Upper lobe of left lung (tissue), 6 donors: ENCODE data around the gene B3GNT3. TPM values are rescaled to one million over a fixed set of nuclear protein-coding genes. Genes with fewer than 3 reads are reported as not detected.
"Not testable (repeated sequence)": the region's sequence is repeated elsewhere in the genome, so short reads cannot be mapped to it uniquely, and the experiment has no call there.

Experiments used
- ATAC-seq, 2 donors: fragments of 200-7000 bp; cut with Tn5 transposase; one replicate each; pipeline ENCODE4 v1.9.1; 2022; ENCODE audit warnings: mild to moderate bottlenecking in 2 of 2, moderate library complexity in 2 of 2; ENCODE audit not compliant: low FRiP score in 2 of 2
- DNase-seq, 2 donors: peaks; one replicate each; pipeline ENCODE4 v3.0.0-alpha.2; 2019 to 2020
- H3K27ac ChIP-seq, 4 donors: fragments of 200-600 bp; sonication (generic); one replicate each; pipeline ENCODE4 v1.5.1; 2016 to 2019
- H3K27me3 ChIP-seq, 4 donors: fragments of 200-600 bp; sonication (generic); one replicate each; pipeline ENCODE4 v1.5.1; 2017 to 2019
- H3K36me3 ChIP-seq, 4 donors: fragments of 200-600 bp; sonication (generic); one replicate each; pipeline ENCODE4 v1.5.1; 2016 to 2019
- H3K4me1 ChIP-seq, 4 donors: fragments of 200-600 bp; sonication (generic); one replicate each; pipeline ENCODE4 v1.5.1; 2018 to 2019
- H3K4me3 ChIP-seq, 4 donors: fragments of 200-600 bp; sonication (generic); one replicate each; pipeline ENCODE4 v1.5.1; 2017 to 2019; ENCODE audit warnings: mild to moderate bottlenecking in 2 of 4, moderate library complexity in 1 of 4
- H3K9me3 ChIP-seq, 4 donors: fragments of 200-600 bp; sonication (generic); one replicate each; pipeline ENCODE4 v1.5.1; 2018 to 2019
- CTCF ChIP-seq, 6 experiments: fragments of 450-650 bp in 4 of 6; fragments of 200-600 bp in 2 of 6; sonication (generic) in 2 of 6; IDR thresholded peaks; one replicate each; pipeline ENCODE4 v1.5.1; 2016 to 2019; ENCODE audit warnings: antibody characterized with exemption in 6 of 6
- EP300 ChIP-seq, 4 donors: sonication (generic); formaldehyde crosslinking; IDR thresholded peaks; one replicate each; pipeline ENCODE4 v1.5.1; 2017; ENCODE audit warnings: antibody characterized with exemption in 4 of 4, control low read depth in 2 of 4
- POLR2A ChIP-seq, 4 donors: fragments of 450-650 bp; IDR thresholded peaks; one replicate each; pipeline ENCODE4 v1.5.1; 2016 to 2017; ENCODE audit warnings: antibody characterized with exemption in 4 of 4, mild to moderate bottlenecking in 2 of 4
- POLR2AphosphoS5 ChIP-seq, 2 donors: sonication (generic); formaldehyde crosslinking; IDR thresholded peaks; one replicate each; pipeline ENCODE4 v1.5.1; 2017; ENCODE audit warnings: antibody characterized with exemption in 2 of 2
- WGBS, 2 donors: methylation state at CpG; one replicate each; pipeline ENCODE4 v1.1.5; 2017 to 2018; 5-methylcytosine and 5-hydroxymethylcytosine counted together
- total RNA-seq, 6 donors: library from RNA; depleted of rRNA in 4 of 6; stranded (reverse); fragments of >200 nt in 4 of 6; gene quantifications; one replicate each; pipeline versions ENCODE4 v1.1.0 to v1.2.1, GENCODE V29; 2016 to 2021
- donor health status: DM: no; HTN: no; CAD: no; lungs with moderate emphysema.
- donor health status: DM: no; HTN: yes; CAD: no; lungs with severe emphysema.

B3GNT3 gene
- total RNA-seq, 6 donors from 2014 or later = 1.0 to 8.8 (median 2.5) TPM; not detected in 1

- no peak for TF ChIP-seq POLR2AphosphoS5 (IDR thresholded peaks at IDR 0.05)
- no peak for TF ChIP-seq CTCF (IDR thresholded peaks at IDR 0.05)
- TF ChIP-seq POLR2A (IDR thresholded peaks at IDR 0.05) = no peak
- TF ChIP-seq EP300 (IDR thresholded peaks at IDR 0.05) = no peak
- ATAC-seq (peak in 1 of 2 donors; percentile 37), DNase-seq (peak in 1 of 2 donors; percentile 52)
- Histone ChIP-seq H3K27ac (peak overlapping the region in 3 of 4 donors; percentile 30 to 53 (median 52)), H3K27me3 (peaks cover 0 to 8% (median 2%) of the 10 kb centered on the region in 4 donors), H3K4me1 (peaks cover 0 to 16% (median 13%) of the 10 kb centered on the region in 4 donors), H3K9me3 (no peaks in the 10 kb centered on the region), H3K4me3 (peak overlapping the region in 3 of 4 donors; percentile 18 to 44 (median 33)), H3K36me3 (no peaks in the 10 kb centered on the region)
- WGBS, 2 donors = 18 to 28% methylated on average over 24 to 25 of the region's 25 CpGs
Observed at GRCh38 chr19:17778968-17779929, 15.7 kb upstream of the B3GNT3 start.

GRCh38 chr19:17780781-17781180 is 14.2 kb upstream of the B3GNT3 start:
- ATAC-seq = no peak

GRCh38 chr19:17783721-17784120 is 11.2 kb upstream of the B3GNT3 start:
- not testable (repeated sequence) for H3K27me3 ChIP-seq
- WGBS, 2 donors = 70 to 76% methylated on average over 5 of the region's 5 CpGs

More at GRCh38 chr19:17780781-17781180, 14.2 kb upstream of the B3GNT3 start:
- Histone ChIP-seq H3K4me3 (no peak overlapping the region), H3K27me3 (peaks cover 0 to 8% (median 2%) of the 10 kb centered on the region in 4 donors), H3K9me3 (no peaks in the 10 kb centered on the region), H3K4me1 (peaks cover 0 to 16% (median 13%) of the 10 kb centered on the region in 4 donors), H3K27ac (no peak overlapping the region), H3K36me3 (no peaks in the 10 kb centered on the region)
- no peak for TF ChIP-seq EP300 (IDR thresholded peaks at IDR 0.05)
- no peak for TF ChIP-seq POLR2A (IDR thresholded peaks at IDR 0.05)
- no peak for TF ChIP-seq POLR2AphosphoS5 (IDR thresholded peaks at IDR 0.05)
- no peak for TF ChIP-seq CTCF (IDR thresholded peaks at IDR 0.05)
- WGBS, 2 donors = 82 to 91% methylated on average over 1 to 2 of the region's 2 CpGs
- no peak for DNase-seq

GRCh38 chr19:17784201-17785008 is 10.5 kb upstream of the B3GNT3 start:
- ATAC-seq (peak; percentile 68 to 69), DNase-seq (peak; percentile 62 to 76)
- H3K4me3 ChIP-seq = no peak overlapping the region
- TF ChIP-seq POLR2A (IDR thresholded peaks at IDR 0.05) (no peak), CTCF (IDR thresholded peaks at IDR 0.05) (peak; percentile 64 to 84 (median 77)), EP300 (IDR thresholded peaks at IDR 0.05) (no peak), POLR2AphosphoS5 (IDR thresholded peaks at IDR 0.05) (no peak)
- H3K9me3 ChIP-seq = no peaks in the 10 kb centered on the region
- no peaks in the 10 kb centered on the region for H3K27me3 ChIP-seq
- H3K36me3 ChIP-seq = no peaks in the 10 kb centered on the region
- H3K4me1 ChIP-seq = peaks cover 0 to 2% (median 0%) of the 10 kb centered on the region in 4 donors
- 50 to 56% methylated on average over 13 to 32 of the region's 32 CpGs for WGBS, 2 donors
- no peak overlapping the region for H3K27ac ChIP-seq

More at GRCh38 chr19:17783721-17784120, 11.2 kb upstream of the B3GNT3 start:
- H3K27ac ChIP-seq, H3K9me3 ChIP-seq, H3K4me3 ChIP-seq, ATAC-seq, H3K36me3 ChIP-seq, DNase-seq, H3K4me1 ChIP-seq: not testable (repeated sequence)
